ENCODE results near the gene NNT.
"Not testable (repeated sequence)": the region's sequence is repeated elsewhere in the genome, so short reads cannot be mapped to it uniquely, and the experiment has no call there.

NNT gene

GRCh38 chr5:43658509-43658908 lies 55.5 kb downstream of the NNT start:
- H3K27me3 ChIP-seq (replicated peaks; ENCODE audit: control insufficient read depth, insufficient read depth, low read length, poor library complexity, severe bottlenecking) = no peaks in the 10 kb centered on the region
- no peak overlapping the region for H3K4me3 ChIP-seq (ENCODE audit: insufficient read depth, low read depth, low read length, poor library complexity, severe bottlenecking)
- H3K4me1 ChIP-seq (ENCODE audit: control insufficient read depth, insufficient read depth, low read length, poor library complexity, severe bottlenecking) = no peaks in the 10 kb centered on the region
- H3K27ac ChIP-seq (ENCODE audit: insufficient read depth, low read length, poor library complexity, severe bottlenecking) = no peak overlapping the region
- H3K9me3 ChIP-seq (ENCODE audit: control insufficient read depth, low read length) = no peaks in the 10 kb centered on the region
- H3K36me3 ChIP-seq (ENCODE audit: control insufficient read depth, insufficient read depth, low read length) = peaks cover 56% of the 10 kb centered on the region
- DNase-seq = no peak

GRCh38 chr5:43659075-43659474 lies 56.1 kb downstream of the NNT start:
- no peak overlapping the region for H3K4me3 ChIP-seq (ENCODE audit: insufficient read depth, low read depth, low read length, poor library complexity, severe bottlenecking)
- H3K27me3 ChIP-seq (replicated peaks; ENCODE audit: control insufficient read depth, insufficient read depth, low read length, poor library complexity, severe bottlenecking) = no peaks in the 10 kb centered on the region
- H3K27ac ChIP-seq (ENCODE audit: insufficient read depth, low read length, poor library complexity, severe bottlenecking) = no peak overlapping the region
- no peak for DNase-seq
- H3K4me1 ChIP-seq (ENCODE audit: control insufficient read depth, insufficient read depth, low read length, poor library complexity, severe bottlenecking) = no peaks in the 10 kb centered on the region
- no peaks in the 10 kb centered on the region for H3K9me3 ChIP-seq (ENCODE audit: control insufficient read depth, low read length)
- peaks cover 55% of the 10 kb centered on the region for H3K36me3 ChIP-seq (ENCODE audit: control insufficient read depth, insufficient read depth, low read length)

DNA sequence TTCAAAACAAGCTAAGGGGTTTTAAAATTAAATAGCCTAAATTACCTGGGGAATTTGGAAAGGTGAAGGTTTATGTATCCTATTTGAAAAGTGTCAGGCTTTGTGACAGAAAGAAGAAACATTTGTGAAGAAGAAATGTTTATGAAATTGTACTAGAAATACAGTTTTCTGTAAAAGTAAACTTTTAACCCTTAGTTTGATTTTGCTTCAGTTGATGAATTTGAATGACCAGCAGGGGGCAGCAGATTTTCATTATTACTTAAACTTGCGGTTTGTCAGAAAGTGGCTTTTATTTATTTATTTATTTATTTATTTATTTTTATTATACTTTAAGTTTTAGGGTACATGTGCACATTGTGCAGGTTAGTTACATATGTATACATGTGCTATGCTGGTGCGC lies 58.1 kb downstream of the NNT start:
- H3K4me3 ChIP-seq (ENCODE audit: insufficient read depth, low read depth, low read length, poor library complexity, severe bottlenecking) = no peak overlapping the region
- H3K9me3 ChIP-seq (ENCODE audit: control insufficient read depth, low read length) = no peaks in the 10 kb centered on the region
- H3K27me3 ChIP-seq (replicated peaks; ENCODE audit: control insufficient read depth, insufficient read depth, low read length, poor library complexity, severe bottlenecking) = no peaks in the 10 kb centered on the region
- DNase-seq = peak in 1 of 3 donors; percentile 4
- peaks cover 37% of the 10 kb centered on the region for H3K36me3 ChIP-seq (ENCODE audit: control insufficient read depth, insufficient read depth, low read length)
- no peaks in the 10 kb centered on the region for H3K4me1 ChIP-seq (ENCODE audit: control insufficient read depth, insufficient read depth, low read length, poor library complexity, severe bottlenecking)
- no peak overlapping the region for H3K27ac ChIP-seq (ENCODE audit: insufficient read depth, low read length, poor library complexity, severe bottlenecking)

DNA sequence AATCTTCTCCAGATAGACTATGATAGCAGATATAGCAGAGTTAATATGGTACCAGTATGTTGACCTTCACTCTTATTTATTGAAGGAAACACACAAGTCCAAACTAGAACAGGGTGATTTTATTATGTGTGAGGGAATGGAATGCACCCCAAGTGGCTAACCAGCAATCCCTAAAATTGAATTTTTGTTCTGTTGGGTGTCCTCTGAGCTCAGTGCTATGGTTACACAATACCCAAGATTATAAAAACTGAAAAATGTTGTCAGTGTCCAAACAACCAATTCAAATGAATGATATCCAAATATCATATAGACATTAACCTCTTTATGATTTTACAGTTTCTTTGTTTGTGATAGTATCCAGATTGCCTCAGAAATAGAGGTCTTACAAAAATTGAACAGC lies 60.9 kb downstream of the NNT start:
- Histone ChIP-seq H3K27me3 (replicated peaks; ENCODE audit: control insufficient read depth, insufficient read depth, low read length, poor library complexity, severe bottlenecking) (no peaks in the 10 kb centered on the region), H3K4me3 (ENCODE audit: insufficient read depth, low read depth, low read length, poor library complexity, severe bottlenecking) (no peak overlapping the region), H3K27ac (ENCODE audit: insufficient read depth, low read length, poor library complexity, severe bottlenecking) (no peak overlapping the region), H3K9me3 (ENCODE audit: control insufficient read depth, low read length) (no peaks in the 10 kb centered on the region), H3K4me1 (ENCODE audit: control insufficient read depth, insufficient read depth, low read length, poor library complexity, severe bottlenecking) (no peaks in the 10 kb centered on the region), H3K36me3 (ENCODE audit: control insufficient read depth, insufficient read depth, low read length) (peaks cover 17% of the 10 kb centered on the region)
- no peak for DNase-seq

- no peak overlapping the region for H3K4me3 ChIP-seq (ENCODE audit: insufficient read depth, low read depth, low read length, poor library complexity, severe bottlenecking)
- no peak for DNase-seq
- no peaks in the 10 kb centered on the region for H3K4me1 ChIP-seq (ENCODE audit: control insufficient read depth, insufficient read depth, low read length, poor library complexity, severe bottlenecking)
- no peak overlapping the region for H3K27ac ChIP-seq (ENCODE audit: insufficient read depth, low read length, poor library complexity, severe bottlenecking)
- H3K27me3 ChIP-seq (replicated peaks; ENCODE audit: control insufficient read depth, insufficient read depth, low read length, poor library complexity, severe bottlenecking) = no peaks in the 10 kb centered on the region
- H3K9me3 ChIP-seq (ENCODE audit: control insufficient read depth, low read length) = no peaks in the 10 kb centered on the region
- peaks cover 11% of the 10 kb centered on the region for H3K36me3 ChIP-seq (ENCODE audit: control insufficient read depth, insufficient read depth, low read length)
Observed at GRCh38 chr5:43664501-43665040, 61.6 kb downstream of the NNT start.

DNA sequence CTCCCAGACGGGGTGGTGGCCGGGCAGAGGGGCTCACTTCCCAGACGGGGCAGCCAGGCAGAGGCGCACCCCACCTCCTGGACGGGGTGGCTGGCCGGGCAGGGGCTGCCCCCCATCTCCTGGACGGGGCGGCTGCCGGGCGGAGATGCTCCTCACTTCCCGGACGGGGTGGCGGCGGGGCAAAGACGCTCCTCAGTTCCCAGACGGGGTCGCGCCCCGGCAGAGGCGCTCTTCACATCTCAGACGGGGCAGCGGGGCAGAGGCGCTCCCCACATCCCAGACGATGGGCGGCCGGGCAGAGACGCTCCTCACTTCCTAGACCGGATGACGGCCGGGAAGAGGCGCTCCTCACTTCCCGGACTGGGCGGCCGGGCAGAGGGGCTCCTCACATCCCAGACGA lies 62.8 kb downstream of the NNT start:
- H3K9me3 ChIP-seq (ENCODE audit: control insufficient read depth, low read length); H3K4me3 ChIP-seq (ENCODE audit: insufficient read depth, low read depth, low read length, poor library complexity, severe bottlenecking); H3K4me1 ChIP-seq (ENCODE audit: control insufficient read depth, insufficient read depth, low read length, poor library complexity, severe bottlenecking); H3K27me3 ChIP-seq (replicated peaks; ENCODE audit: control insufficient read depth, insufficient read depth, low read length, poor library complexity, severe bottlenecking); DNase-seq; H3K36me3 ChIP-seq (ENCODE audit: control insufficient read depth, insufficient read depth, low read length); H3K27ac ChIP-seq (ENCODE audit: insufficient read depth, low read length, poor library complexity, severe bottlenecking): not testable (repeated sequence)

- not testable (repeated sequence) for H3K27me3 ChIP-seq (replicated peaks; ENCODE audit: control insufficient read depth, insufficient read depth, low read length, poor library complexity, severe bottlenecking); H3K27ac ChIP-seq (ENCODE audit: insufficient read depth, low read length, poor library complexity, severe bottlenecking); H3K36me3 ChIP-seq (ENCODE audit: control insufficient read depth, insufficient read depth, low read length); H3K4me3 ChIP-seq (ENCODE audit: insufficient read depth, low read depth, low read length, poor library complexity, severe bottlenecking); DNase-seq; H3K9me3 ChIP-seq (ENCODE audit: control insufficient read depth, low read length); H3K4me1 ChIP-seq (ENCODE audit: control insufficient read depth, insufficient read depth, low read length, poor library complexity, severe bottlenecking)
Observed at GRCh38 chr5:43666728-43667127, 63.7 kb downstream of the NNT start.

DNA sequence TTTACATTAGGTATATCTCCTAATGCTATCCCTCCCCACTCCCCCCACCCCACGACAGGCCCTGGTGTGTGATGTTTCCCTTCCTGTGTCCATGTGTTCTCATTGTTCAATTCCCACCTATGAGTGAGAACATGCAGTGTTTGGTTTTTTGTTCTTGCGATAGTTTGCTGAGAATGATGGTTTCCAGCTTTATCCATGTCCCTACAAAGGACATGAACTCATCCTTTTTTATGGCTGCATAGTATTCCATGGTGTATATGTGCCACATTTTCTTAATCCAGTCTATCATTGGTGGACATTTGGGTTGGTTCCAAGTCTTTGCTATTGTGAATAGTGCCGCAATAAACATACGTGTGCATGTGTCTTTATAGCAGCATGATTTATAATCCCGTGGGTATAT lies 64.4 kb downstream of the NNT start:
- H3K4me1 ChIP-seq (ENCODE audit: control insufficient read depth, insufficient read depth, low read length, poor library complexity, severe bottlenecking); H3K27ac ChIP-seq (ENCODE audit: insufficient read depth, low read length, poor library complexity, severe bottlenecking); H3K4me3 ChIP-seq (ENCODE audit: insufficient read depth, low read depth, low read length, poor library complexity, severe bottlenecking); H3K36me3 ChIP-seq (ENCODE audit: control insufficient read depth, insufficient read depth, low read length); H3K27me3 ChIP-seq (replicated peaks; ENCODE audit: control insufficient read depth, insufficient read depth, low read length, poor library complexity, severe bottlenecking); H3K9me3 ChIP-seq (ENCODE audit: control insufficient read depth, low read length); DNase-seq: not testable (repeated sequence)

DNA sequence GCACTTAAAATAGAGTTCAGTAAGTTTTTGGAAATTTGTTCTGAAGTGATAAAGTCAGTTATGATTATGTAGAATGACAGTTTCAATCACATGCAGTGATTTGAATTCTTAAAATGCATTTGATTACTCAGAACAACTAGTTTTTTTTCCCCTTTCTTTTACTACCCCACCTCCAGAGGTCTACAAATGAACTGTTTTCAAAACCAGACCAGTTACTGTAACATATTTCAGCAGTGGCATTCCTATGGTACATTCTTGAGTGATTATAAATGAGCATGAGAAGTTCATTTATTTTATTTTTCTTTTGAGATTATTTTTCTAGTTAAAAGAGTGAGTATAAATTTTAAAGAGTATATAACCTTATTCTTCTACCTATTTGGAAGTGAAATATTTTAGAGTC lies 71.6 kb downstream of the NNT start:
- no peak overlapping the region for H3K27ac ChIP-seq (ENCODE audit: insufficient read depth, low read length, poor library complexity, severe bottlenecking)
- H3K9me3 ChIP-seq (ENCODE audit: control insufficient read depth, low read length) = no peaks in the 10 kb centered on the region
- peaks cover 22% of the 10 kb centered on the region for H3K36me3 ChIP-seq (ENCODE audit: control insufficient read depth, insufficient read depth, low read length)
- peaks cover 3% of the 10 kb centered on the region for H3K4me1 ChIP-seq (ENCODE audit: control insufficient read depth, insufficient read depth, low read length, poor library complexity, severe bottlenecking)
- no peak overlapping the region for H3K4me3 ChIP-seq (ENCODE audit: insufficient read depth, low read depth, low read length, poor library complexity, severe bottlenecking)
- no peaks in the 10 kb centered on the region for H3K27me3 ChIP-seq (replicated peaks; ENCODE audit: control insufficient read depth, insufficient read depth, low read length, poor library complexity, severe bottlenecking)
- no peak for DNase-seq

GRCh38 chr5:43675357-43675756 lies 72.4 kb downstream of the NNT start:
- Histone ChIP-seq H3K4me1 (ENCODE audit: control insufficient read depth, insufficient read depth, low read length, poor library complexity, severe bottlenecking) (peaks cover 3% of the 10 kb centered on the region), H3K27ac (ENCODE audit: insufficient read depth, low read length, poor library complexity, severe bottlenecking) (no peak overlapping the region), H3K9me3 (ENCODE audit: control insufficient read depth, low read length) (no peaks in the 10 kb centered on the region), H3K4me3 (ENCODE audit: insufficient read depth, low read depth, low read length, poor library complexity, severe bottlenecking) (no peak overlapping the region), H3K36me3 (ENCODE audit: control insufficient read depth, insufficient read depth, low read length) (peaks cover 25% of the 10 kb centered on the region), H3K27me3 (replicated peaks; ENCODE audit: control insufficient read depth, insufficient read depth, low read length, poor library complexity, severe bottlenecking) (no peaks in the 10 kb centered on the region)
- DNase-seq = no peak

Data from effector memory CD4-positive, alpha-beta T cell (primary cell).